SK-N-SH (cell line): Measurements from ENCODE around the gene LEFTY1. TPM values are rescaled to one million over a fixed set of nuclear protein-coding genes. Genes with fewer than 3 reads are reported as not detected.

Source experiments
- CTCF ChIA-PET: fragments of 300-600, 350-600 bp; formaldehyde crosslinking; extraction: SDS; loops from one replicate; lab custom pipeline; 2021; lab: Yijun Ruan, JAX
- POLR2A ChIA-PET: fragments of 350-600 bp; sonication (Branson Sonifier 250); formaldehyde crosslinking; extraction: SDS; loops from one replicate; lab custom pipeline; 2020; ENCODE audit warnings: antibody characterized with exemption, inconsistent platforms; lab: Yijun Ruan, JAX
- DNase-seq: peaks from one replicate; pipeline ENCODE4 v3.0.0; 2012
- H2AFZ ChIP-seq: fragments of 200-600 bp; sonication (generic); 2 replicates; pipeline ENCODE4 v1.8.1; 2016; ENCODE audit warnings: antibody characterized with exemption, mild to moderate bottlenecking, low read depth
- H3F3A ChIP-seq: fragments of 200-600 bp; sonication (generic); replicated peaks from 2 replicates; pipeline ENCODE3; 2016; ENCODE audit warnings: antibody characterized with exemption, mild to moderate bottlenecking; ENCODE audit not compliant: insufficient read depth
- H3K27ac ChIP-seq, 2 experiments: fragments of 200-500 bp in 1 of 2; fragments of 200-600 bp in 1 of 2; sonication (Bioruptor generic) in 1 of 2; sonication (generic), shearing (Covaris generic) in 1 of 2; 2 replicates each; pipeline versions ENCODE4 v1.5.1 to v1.6.1; 2014 to 2016; ENCODE audit warnings: low read depth in 2 of 2, inconsistent platforms in 1 of 2, low read length in 1 of 2, mild to moderate bottlenecking in 1 of 2, mixed read lengths in 1 of 2
- H3K27me3 ChIP-seq: fragments of 200-600 bp; sonication (generic), shearing (Covaris generic); 2 replicates; pipeline ENCODE4 v1.6.1; 2016; ENCODE audit warnings: mixed run types; ENCODE audit not compliant: insufficient read depth
- H3K36me3 ChIP-seq, 2 experiments: fragments of 200-500 bp in 1 of 2; fragments of 200-600 bp in 1 of 2; sonication (Bioruptor generic) in 1 of 2; sonication (generic) in 1 of 2; replicated peaks in 1 of 2; 2 replicates each; pipeline versions ENCODE3 to v1.5.1; 2014 to 2016; ENCODE audit warnings: low read length in 1 of 2, mild to moderate bottlenecking in 1 of 2; ENCODE audit not compliant: insufficient read depth in 2 of 2, control insufficient read depth in 1 of 2
- H3K4me1 ChIP-seq, 2 experiments: fragments of 200-500 bp in 1 of 2; fragments of 200-600 bp in 1 of 2; sonication (Bioruptor generic) in 1 of 2; sonication (generic), shearing (Covaris generic) in 1 of 2; 2 replicates each; pipeline versions ENCODE4 v1.5.1 to v1.6.1; 2014 to 2016; ENCODE audit warnings: low read depth in 1 of 2, low read length in 1 of 2, mixed run types in 1 of 2; ENCODE audit not compliant: insufficient read depth in 2 of 2, control insufficient read depth in 1 of 2
- H3K4me2 ChIP-seq: fragments of 200-600 bp; sonication (generic), shearing (Covaris generic); 2 replicates; pipeline ENCODE4 v1.6.1; 2017; ENCODE audit warnings: mixed run types
- H3K4me3 ChIP-seq, 2 experiments: fragments of 200-500 bp in 1 of 2; fragments of 200-600 bp in 1 of 2; sonication (Bioruptor generic) in 1 of 2; sonication (generic), shearing (Covaris generic) in 1 of 2; 2 replicates each; pipeline versions ENCODE4 v1.5.1 to v1.8.1; 2014 to 2016; ENCODE audit warnings: low read depth in 2 of 2, inconsistent platforms in 1 of 2, low read length in 1 of 2, mild to moderate bottlenecking in 1 of 2, mixed read lengths in 1 of 2, moderate library complexity in 1 of 2
- H3K79me2 ChIP-seq: fragments of 200-600 bp; sonication (generic); 2 replicates; pipeline ENCODE4 v1.8.1; 2017; ENCODE audit warnings: mild to moderate bottlenecking; ENCODE audit not compliant: insufficient read depth
- H3K9ac ChIP-seq: fragments of 200-600 bp; sonication (generic); 2 replicates; pipeline ENCODE4 v1.6.1; 2017; ENCODE audit warnings: mixed run types
- H3K9me2 ChIP-seq: fragments of 200-600 bp; sonication (generic); 2 replicates; pipeline ENCODE4 v1.6.1; 2017; ENCODE audit warnings: mixed run types
- H3K9me3 ChIP-seq: fragments of 200-600 bp; sonication (generic); 2 replicates; pipeline ENCODE4 v1.6.1; 2017; ENCODE audit warnings: mixed run types, mild to moderate bottlenecking, moderate library complexity
- H4K20me1 ChIP-seq: fragments of 200-600 bp; sonication (generic); 2 replicates; pipeline ENCODE4 v1.6.1; 2017; ENCODE audit warnings: mild to moderate bottlenecking, mixed run types; ENCODE audit not compliant: insufficient read depth
- CHD2 ChIP-seq: fragments of 150-350 bp; IDR thresholded peaks from 2 replicates; pipeline ENCODE4 v1.6.1; 2018; ENCODE audit warnings: low read length; ENCODE audit not compliant: partially characterized antibody
- CTCF ChIP-seq: fragments of 200-600 bp; sonication (generic); IDR thresholded peaks from 2 replicates; pipeline ENCODE4 v1.6.1; 2017; ENCODE audit warnings: antibody characterized with exemption, mild to moderate bottlenecking, moderate library complexity
- EP300 ChIP-seq, 2 experiments: IDR thresholded peaks; 2 replicates each; pipeline versions ENCODE4 v1.4.0 to v1.6.1; 2012; ENCODE audit warnings: borderline replicate concordance in 1 of 2, low read depth in 1 of 2, low read length in 1 of 2
- EZH2phosphoT487 ChIP-seq: fragments of 200-600 bp; sonication (generic); IDR thresholded peaks from 2 replicates; pipeline ENCODE4 v1.6.1; 2017; ENCODE audit warnings: low read depth, mixed run types, mild to moderate bottlenecking, antibody characterized with exemption, moderate library complexity, borderline replicate concordance
- FOXJ3 ChIP-seq: sonication (generic); formaldehyde crosslinking; IDR thresholded peaks from 2 replicates; pipeline ENCODE4 v1.5.1; 2020; ENCODE audit warnings: mild to moderate bottlenecking, missing genetic modification reagents
- GATA2 ChIP-seq: sonication (generic); formaldehyde crosslinking; IDR thresholded peaks from 2 replicates; pipeline ENCODE4 v1.5.0; 2020; ENCODE audit warnings: mild to moderate bottlenecking, missing genetic modification reagents
- MAX ChIP-seq: IDR thresholded peaks from 2 replicates; pipeline ENCODE4 v1.4.0; 2012; ENCODE audit warnings: low read depth
- MEF2A ChIP-seq: IDR thresholded peaks from 2 replicates; pipeline ENCODE4 v1.4.0; 2012; ENCODE audit warnings: low read depth, borderline replicate concordance
- NFIC ChIP-seq: IDR thresholded peaks from 2 replicates; pipeline ENCODE4 v1.4.0; 2012; ENCODE audit warnings: borderline replicate concordance
- NRF1 ChIP-seq: IDR thresholded peaks from 2 replicates; pipeline ENCODE4 v1.6.1; 2012; ENCODE audit warnings: low read depth, mild to moderate bottlenecking, low read length
- POLR2AphosphoS5 ChIP-seq: IDR thresholded peaks from 2 replicates; pipeline ENCODE4 v1.6.1; 2012; ENCODE audit warnings: low read depth, low read length
- RAD21 ChIP-seq: IDR thresholded peaks from 2 replicates; pipeline ENCODE4 v1.6.1; 2012; ENCODE audit warnings: mild to moderate bottlenecking, low read length
- RCOR1 ChIP-seq: fragments of 150-350 bp; IDR thresholded peaks from 2 replicates; pipeline ENCODE4 v1.6.1; 2017; ENCODE audit warnings: antibody characterized with exemption, low read length
- RFX5 ChIP-seq: IDR thresholded peaks from 2 replicates; pipeline ENCODE4 v1.6.1; 2012; ENCODE audit warnings: mild to moderate bottlenecking, improper control_type of control experiment, low read length
- SIN3A ChIP-seq: IDR thresholded peaks from 2 replicates; pipeline ENCODE4 v1.6.1; 2012; ENCODE audit warnings: low read depth, mild to moderate bottlenecking, low read length, moderate library complexity, borderline replicate concordance
- TAF1 ChIP-seq: IDR thresholded peaks from 2 replicates; pipeline ENCODE4 v1.6.1; 2012; ENCODE audit warnings: low read depth, mild to moderate bottlenecking, low read length, moderate library complexity, borderline replicate concordance
- USF2 ChIP-seq: fragments of 150-350 bp; IDR thresholded peaks from 2 replicates; pipeline ENCODE4 v1.6.1; 2017; ENCODE audit warnings: antibody characterized with exemption, low read length, low read depth, borderline replicate concordance
- ZBTB33 ChIP-seq: IDR thresholded peaks from 2 replicates; pipeline ENCODE4 v1.4.0; 2012; ENCODE audit warnings: low read depth, borderline replicate concordance
- WGBS: methylation state at CpG from one replicate; pipeline ENCODE4 v1.1.6; 2017; ENCODE audit warnings: low lambda C conversion rate; 5-methylcytosine and 5-hydroxymethylcytosine counted together
- polyA plus RNA-seq, 3 experiments: library from polyadenylated mRNA; depleted of rRNA; stranded (reverse); fragments of >200 nt; gene quantifications; 2 replicates each; pipeline ENCODE4 v1.2.3, GENCODE V29; 2012
- TF ChIP-seq, protein P1 (sequence below): IDR thresholded peaks from 2 replicates; pipeline ENCODE4 v1.4.0; 2012; ENCODE audit warnings: low read depth, borderline replicate concordance
- TF ChIP-seq, protein P2 (sequence below): fragments of 150-350 bp; IDR thresholded peaks from 2 replicates; pipeline ENCODE4 v1.6.1; 2016; ENCODE audit warnings: mild to moderate bottlenecking, low read depth, low read length

The LEFTY1 gene
- polyA plus RNA-seq, 1 of the 3 experiments (the other 2 are of a cell fraction), result 0.07 TPM

GRCh38 chr1:225842788-225843425, 46.0 kb downstream of the LEFTY1 start:
- no peak for DNase-seq
- Histone ChIP-seq H3F3A (no peaks in the 10 kb centered on the region), H3K27ac (no peak overlapping the region), H3K4me3 (no peak overlapping the region), H3K9ac (no peak overlapping the region), H2AFZ (no peak overlapping the region), H3K4me2 (no peak overlapping the region), H3K27me3 (no peaks in the 10 kb centered on the region), H3K4me1 (peaks cover 0 to 7% of the 10 kb centered on the region in 2 experiments; a peak in 1 of 4 replicates), H4K20me1 (no peaks in the 10 kb centered on the region), H3K36me3 (peaks cover 6 to 38% of the 10 kb centered on the region in 2 experiments), H3K9me3 (no peaks in the 10 kb centered on the region), H3K9me2 (no peaks in the 10 kb centered on the region), H3K79me2 (no peaks in the 10 kb centered on the region)
- ChIA-PET POLR2A (no interaction called here), CTCF (interaction anchor here (0.9 to 1.5 kb wide), 3 partner anchors 10 to 368 kb away, joined by 3 to 6 read pairs (median 4); partner anchors contain the start of gene LEFTY2)
- TF ChIP-seq SIN3A (no peak), MAX (no peak), USF2 (no peak), FOXJ3 (no peak), CHD2 (no peak), RCOR1 (no peak), EZH2phosphoT487 (no peak), MEF2A (no peak), GATA2 (CRISPR knock-in tag) (no peak), TAF1 (no peak), CTCF (no peak), RFX5 (no peak), RAD21 (no peak), NFIC (no peak), NRF1 (no peak), EP300 (IDR thresholded peaks at IDR 0.05; ENCODE audit: borderline replicate concordance in 1 of 2, low read depth in 1 of 2, low read length in 1 of 2) (no peak), POLR2AphosphoS5 (no peak), ZBTB33 (no peak)
- TF ChIP-seq, protein P1, sequence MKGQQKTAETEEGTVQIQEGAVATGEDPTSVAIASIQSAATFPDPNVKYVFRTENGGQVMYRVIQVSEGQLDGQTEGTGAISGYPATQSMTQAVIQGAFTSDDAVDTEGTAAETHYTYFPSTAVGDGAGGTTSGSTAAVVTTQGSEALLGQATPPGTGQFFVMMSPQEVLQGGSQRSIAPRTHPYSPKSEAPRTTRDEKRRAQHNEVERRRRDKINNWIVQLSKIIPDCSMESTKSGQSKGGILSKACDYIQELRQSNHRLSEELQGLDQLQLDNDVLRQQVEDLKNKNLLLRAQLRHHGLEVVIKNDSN, result no peak
- TF ChIP-seq, protein P2, sequence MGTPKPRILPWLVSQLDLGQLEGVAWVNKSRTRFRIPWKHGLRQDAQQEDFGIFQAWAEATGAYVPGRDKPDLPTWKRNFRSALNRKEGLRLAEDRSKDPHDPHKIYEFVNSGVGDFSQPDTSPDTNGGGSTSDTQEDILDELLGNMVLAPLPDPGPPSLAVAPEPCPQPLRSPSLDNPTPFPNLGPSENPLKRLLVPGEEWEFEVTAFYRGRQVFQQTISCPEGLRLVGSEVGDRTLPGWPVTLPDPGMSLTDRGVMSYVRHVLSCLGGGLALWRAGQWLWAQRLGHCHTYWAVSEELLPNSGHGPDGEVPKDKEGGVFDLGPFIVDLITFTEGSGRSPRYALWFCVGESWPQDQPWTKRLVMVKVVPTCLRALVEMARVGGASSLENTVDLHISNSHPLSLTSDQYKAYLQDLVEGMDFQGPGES, result no peak
- WGBS, result 81% methylated on average over 4 of the region's 6 CpGs
